HCT116 (cell line): ENCODE data around the gene ARHGAP18. TPM values are rescaled to one million over a fixed set of nuclear protein-coding genes. Genes with fewer than 3 reads are reported as not detected.

ENCODE experiments used
- ATAC-seq: fragments of 200-7000 bp; cut with Tn5 transposase; 2 replicates; pipeline ENCODE4 v1.9.1; 2020; ENCODE audit warnings: mild to moderate bottlenecking, moderate library complexity
- BruUV-seq: library from RNA; stranded (reverse); fragments of 400-500 nt; replicated peaks from 2 replicates; lab custom pipeline; 2021; lab: Mats Ljungman, UMichigan
- CTCF ChIA-PET: fragments of 300-600 bp; sonication (Branson Sonifier 250); formaldehyde crosslinking; loops from one replicate; lab custom pipeline; 2021; ENCODE audit warnings: antibody characterized with exemption; lab: Charles Lee
- POLR2A ChIA-PET: fragments of 300-600, 350-600 bp; sonication (Branson Sonifier 250); formaldehyde crosslinking; loops from one replicate; lab custom pipeline; 2021; ENCODE audit warnings: antibody characterized with exemption; lab: Charles Lee
- RAD21 ChIA-PET, 2 experiments: fragments of 300-600 bp; sonication (Branson Sonifier 250); formaldehyde crosslinking; loops; one replicate each; lab custom pipeline; 2023; ENCODE audit warnings: low total read pairs in 2 of 2; ENCODE audit not compliant: uncharacterized antibody in 2 of 2, unreplicated experiment in 2 of 2, low non-redundant PET in 1 of 2; lab: Charles Lee
- DNase-seq: peaks from one replicate; pipeline ENCODE4 v3.0.0-alpha.2; 2010; ENCODE audit warnings: low read depth, low spot score
- H2AFZ ChIP-seq: fragments of 200-600 bp; shearing (Covaris generic), sonication (generic); 2 replicates; pipeline ENCODE4 v1.6.1; 2017; ENCODE audit warnings: low read depth, mixed run types, mixed read lengths, antibody characterized with exemption, low read length; ENCODE audit not compliant: poor library complexity, severe bottlenecking
- H3K27ac ChIP-seq: 2 replicates; pipeline ENCODE4 v1.5.1; 2012; ENCODE audit warnings: low read depth, low read length
- H3K27me3 ChIP-seq: fragments of 200-600 bp; sonication (generic); 2 replicates; pipeline ENCODE4 v1.6.1; 2016; ENCODE audit warnings: mixed run types, low read length, mixed read lengths; ENCODE audit not compliant: insufficient read depth
- H3K36me3 ChIP-seq, 2 experiments: fragments of 200-500 bp in 1 of 2; fragments of 200-600 bp in 1 of 2; sonication (Bioruptor generic) in 1 of 2; sonication (generic) in 1 of 2; 2 replicates each; pipeline versions ENCODE4 v1.5.1 to v1.6.1; 2014 to 2016; ENCODE audit warnings: low read length in 2 of 2, inconsistent platforms in 1 of 2, mixed read lengths in 1 of 2, mixed run types in 1 of 2; ENCODE audit not compliant: insufficient read depth in 2 of 2, control insufficient read depth in 1 of 2
- H3K4me1 ChIP-seq, 2 experiments: fragments of 200-600 bp in 1 of 2; sonication (generic) in 1 of 2; 2 replicates each; pipeline versions ENCODE4 v1.5.1 to v1.6.1; 2012 to 2017; ENCODE audit warnings: low read length in 2 of 2, inconsistent platforms in 1 of 2, mild to moderate bottlenecking in 1 of 2, mixed read lengths in 1 of 2, mixed run types in 1 of 2, moderate library complexity in 1 of 2; ENCODE audit not compliant: insufficient read depth in 2 of 2, control insufficient read depth in 1 of 2
- H3K4me2 ChIP-seq: fragments of 200-600 bp; sonication (generic); 2 replicates; pipeline ENCODE4 v1.6.1; 2017; ENCODE audit warnings: mixed run types, low read length, mixed read lengths
- H3K4me3 ChIP-seq, 2 experiments: fragments of 200-600 bp in 1 of 2; sonication (generic) in 1 of 2; replicated peaks in 1 of 2; 2 replicates each; pipeline ENCODE4 v1.5.1; 2011 to 2016; ENCODE audit warnings: low read length in 2 of 2, control low read depth in 1 of 2, low read depth in 1 of 2, mild to moderate bottlenecking in 1 of 2, mixed read lengths in 1 of 2, mixed run types in 1 of 2
- H3K79me2 ChIP-seq: fragments of 200-600 bp; sonication (generic); 2 replicates; pipeline ENCODE4 v1.6.1; 2017; ENCODE audit warnings: mild to moderate bottlenecking, mixed run types, low read length, moderate library complexity, mixed read lengths; ENCODE audit not compliant: insufficient read depth
- H3K9ac ChIP-seq: fragments of 200-600 bp; sonication (generic); 2 replicates; pipeline ENCODE4 v1.6.1; 2016; ENCODE audit warnings: low read length, mixed read lengths
- H3K9me2 ChIP-seq: fragments of 200-600 bp; sonication (generic), shearing (Covaris generic); 2 replicates; pipeline ENCODE4 v1.6.1; 2017; ENCODE audit warnings: mixed run types, mild to moderate bottlenecking, moderate library complexity; ENCODE audit not compliant: insufficient read depth
- H3K9me3 ChIP-seq, 2 experiments: fragments of 200-500 bp in 1 of 2; fragments of 200-600 bp in 1 of 2; sonication (Bioruptor generic) in 1 of 2; sonication (generic) in 1 of 2; 2 replicates each; pipeline ENCODE4 v1.6.1; 2014 to 2017; ENCODE audit warnings: low read length in 2 of 2, mixed read lengths in 2 of 2, inconsistent platforms in 1 of 2, low read depth in 1 of 2, mild to moderate bottlenecking in 1 of 2, mixed run types in 1 of 2, moderate library complexity in 1 of 2; ENCODE audit not compliant: control insufficient read depth in 1 of 2, insufficient read depth in 1 of 2
- H4K20me1 ChIP-seq: fragments of 200-600 bp; sonication (generic), shearing (Covaris generic); 2 replicates; pipeline ENCODE4 v1.6.1; 2017; ENCODE audit warnings: mixed run types, mild to moderate bottlenecking, moderate library complexity; ENCODE audit not compliant: insufficient read depth
- CBX3 ChIP-seq: IDR thresholded peaks from 2 replicates; pipeline ENCODE4 v1.6.1; 2012; ENCODE audit warnings: low read depth
- CEBPB ChIP-seq: IDR thresholded peaks from 2 replicates; pipeline ENCODE4 v1.6.1; 2012; ENCODE audit warnings: low read depth
- EGR1 ChIP-seq: IDR thresholded peaks from 2 replicates; pipeline ENCODE4 v1.6.1; 2012; ENCODE audit warnings: low read depth
- ELF1 ChIP-seq: IDR thresholded peaks from 2 replicates; pipeline ENCODE4 v1.6.1; 2012; ENCODE audit warnings: low read depth, borderline replicate concordance
- EZH2 ChIP-seq: fragments of 200-600 bp; sonication (generic); IDR thresholded peaks from 2 replicates; pipeline ENCODE4 v1.6.1; 2017; ENCODE audit warnings: antibody characterized with exemption, mixed run types
- EZH2phosphoT487 ChIP-seq: fragments of 200-600 bp; IDR thresholded peaks from 2 replicates; pipeline ENCODE4 v1.6.1; 2018; ENCODE audit warnings: antibody characterized with exemption, borderline replicate concordance
- JUND ChIP-seq: IDR thresholded peaks from 2 replicates; pipeline ENCODE4 v1.6.1; 2012
- POLR2A ChIP-seq: IDR thresholded peaks from 2 replicates; pipeline ENCODE4 v1.7.0; 2011; ENCODE audit warnings: borderline replicate concordance; ENCODE audit not compliant: insufficient read depth, insufficient read length; ENCODE audit errors: extremely low read depth
- POLR2AphosphoS5 ChIP-seq: IDR thresholded peaks from 2 replicates; pipeline ENCODE4 v1.6.1; 2011; ENCODE audit warnings: mild to moderate bottlenecking, low read depth, low read length, moderate library complexity
- RAD21 ChIP-seq: IDR thresholded peaks from 2 replicates; pipeline ENCODE4 v1.6.1; 2012; ENCODE audit warnings: low read depth, mild to moderate bottlenecking
- SIN3A ChIP-seq: IDR thresholded peaks from 2 replicates; pipeline ENCODE4 v1.6.1; 2012; ENCODE audit warnings: low read depth
- SP1 ChIP-seq: IDR thresholded peaks from 2 replicates; pipeline ENCODE4 v1.6.1; 2012; ENCODE audit warnings: low read depth
- SRF ChIP-seq: IDR thresholded peaks from 2 replicates; pipeline ENCODE4 v1.6.1; 2012; ENCODE audit warnings: low read depth
- TCF7L2 ChIP-seq: IDR thresholded peaks from 2 replicates; pipeline ENCODE4 v1.7.0; 2011; ENCODE audit warnings: borderline replicate concordance, inconsistent platforms; ENCODE audit not compliant: insufficient read depth, insufficient read length; ENCODE audit errors: extremely low read depth
- YY1 ChIP-seq: IDR thresholded peaks from 2 replicates; pipeline ENCODE4 v1.6.1; 2011; ENCODE audit warnings: low read length, low read depth, moderate library complexity, mild to moderate bottlenecking; ENCODE audit not compliant: insufficient replicate concordance; ENCODE audit errors: extremely low read depth
- ZFX ChIP-seq: fragments of 450-650 bp; IDR thresholded peaks from 2 replicates; pipeline ENCODE4 v1.6.1; 2017
- ZNF274 ChIP-seq: fragments of 200-500 bp; sonication (Bioruptor generic); IDR thresholded peaks from 2 replicates; pipeline ENCODE4 v1.6.1; 2014; ENCODE audit warnings: mild to moderate bottlenecking, low read depth, low read length, inconsistent platforms
- intact Hi-C: fragments of 100-400 bp; cut with micrococcal nuclease; formaldehyde crosslinking; loops from 2 replicates; pipeline ENCODE4 v1.10.0; 2022
- total RNA-seq: library from RNA; stranded (reverse); gene quantifications from one replicate; pipeline ENCODE4 v1.2.1, GENCODE V29; 2021; ENCODE audit not compliant: unreplicated experiment
- TF ChIP-seq, protein P1 (sequence below), 3 experiments: fragments of 200-600 bp in 1 of 3; sonication (generic) in 1 of 3; IDR thresholded peaks in 2 of 3; conservative IDR thresholded peaks in 1 of 3; 2 replicates each; pipeline ENCODE4 v1.5.1; 2012 to 2017; ENCODE audit warnings: low read depth in 2 of 3, low read length in 2 of 3, antibody characterized with exemption in 1 of 3, borderline replicate concordance in 1 of 3, control low read depth in 1 of 3, mild to moderate bottlenecking in 1 of 3, mixed read lengths in 1 of 3, mixed run types in 1 of 3, moderate library complexity in 1 of 3; ENCODE audit not compliant: insufficient read depth in 1 of 3
- TF ChIP-seq, protein P2 (sequence below): IDR thresholded peaks from 2 replicates; pipeline ENCODE4 v1.6.1; 2012
- TF ChIP-seq, protein P3 (sequence below): IDR thresholded peaks from 2 replicates; pipeline ENCODE4 v1.6.1; 2012

Gene ARHGAP18
- total RNA-seq, 1 experiment from 2014 or later: 70.3 TPM

DNA sequence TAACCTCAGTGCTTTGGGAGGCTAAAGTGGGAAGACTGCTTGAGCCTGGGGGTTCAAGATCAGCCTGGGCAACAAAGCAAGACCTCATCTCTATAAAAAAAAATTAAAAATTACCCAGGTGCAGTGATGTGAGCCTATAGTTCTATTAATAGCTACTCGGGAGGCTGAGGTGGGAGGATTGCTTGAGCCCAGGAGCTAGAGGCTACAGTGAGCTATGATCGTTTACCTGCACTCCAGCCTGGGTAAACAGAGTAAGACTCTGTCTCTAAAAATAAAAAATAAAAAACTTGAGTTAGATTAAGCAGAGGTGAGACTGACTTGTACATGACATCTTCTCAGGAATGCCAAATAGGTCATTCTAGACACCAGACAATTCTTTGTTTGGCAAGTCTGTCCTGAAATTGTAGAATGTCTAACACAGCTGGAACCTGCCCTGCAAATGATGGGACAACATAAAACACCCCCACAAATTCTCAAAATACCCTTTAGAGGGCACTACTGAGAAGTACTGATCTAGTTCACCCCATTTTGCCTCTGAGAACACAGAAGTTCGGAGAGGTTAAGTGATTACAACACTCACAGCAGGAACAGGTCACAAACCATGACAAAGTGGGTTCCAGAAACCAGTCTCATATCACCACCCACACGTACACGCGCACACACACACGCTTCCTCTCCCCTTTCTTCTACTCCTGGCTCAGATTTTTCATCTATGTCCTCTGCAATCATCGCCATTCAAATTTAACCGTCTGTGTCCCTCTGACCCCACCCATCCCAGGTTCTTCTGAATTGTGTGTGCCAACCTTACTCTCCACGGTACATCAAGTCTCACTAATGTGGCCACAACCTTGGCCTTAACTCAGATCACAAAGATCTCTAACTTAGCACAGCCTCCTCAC is 38.3 kb downstream of the ARHGAP18 start:
- intact Hi-C loops: loop anchor here (1.0 to 2.0 kb wide), 2 partner anchors 59 to 77 kb away; no protein-coding TSS in a partner anchor
- TF ChIP-seq POLR2A (no peak), ZFX (no peak), CBX3 (0 out of 2 replicates have a peak, but pooled peaks have one; percentile 19), EZH2 (no peak), SP1 (no peak), TCF7L2 (no peak), EZH2phosphoT487 (no peak), YY1 (no peak), RAD21 (peak; percentile 53), EGR1 (peak; percentile 72), JUND (no peak), SRF (no peak), POLR2AphosphoS5 (peak; percentile 49), ZNF274 (no peak), CEBPB (peak; percentile 40; the same call in 1 of the 2 replicates), ELF1 (no peak), SIN3A (no peak)
- TF ChIP-seq, protein P1, sequence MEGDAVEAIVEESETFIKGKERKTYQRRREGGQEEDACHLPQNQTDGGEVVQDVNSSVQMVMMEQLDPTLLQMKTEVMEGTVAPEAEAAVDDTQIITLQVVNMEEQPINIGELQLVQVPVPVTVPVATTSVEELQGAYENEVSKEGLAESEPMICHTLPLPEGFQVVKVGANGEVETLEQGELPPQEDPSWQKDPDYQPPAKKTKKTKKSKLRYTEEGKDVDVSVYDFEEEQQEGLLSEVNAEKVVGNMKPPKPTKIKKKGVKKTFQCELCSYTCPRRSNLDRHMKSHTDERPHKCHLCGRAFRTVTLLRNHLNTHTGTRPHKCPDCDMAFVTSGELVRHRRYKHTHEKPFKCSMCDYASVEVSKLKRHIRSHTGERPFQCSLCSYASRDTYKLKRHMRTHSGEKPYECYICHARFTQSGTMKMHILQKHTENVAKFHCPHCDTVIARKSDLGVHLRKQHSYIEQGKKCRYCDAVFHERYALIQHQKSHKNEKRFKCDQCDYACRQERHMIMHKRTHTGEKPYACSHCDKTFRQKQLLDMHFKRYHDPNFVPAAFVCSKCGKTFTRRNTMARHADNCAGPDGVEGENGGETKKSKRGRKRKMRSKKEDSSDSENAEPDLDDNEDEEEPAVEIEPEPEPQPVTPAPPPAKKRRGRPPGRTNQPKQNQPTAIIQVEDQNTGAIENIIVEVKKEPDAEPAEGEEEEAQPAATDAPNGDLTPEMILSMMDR (IDR thresholded peaks at IDR 0.05 in 2 of 3, conservative IDR thresholded peaks at IDR 0.05 in 1 of 3; ENCODE audit: borderline replicate concordance in 1 of 3, insufficient read depth in 1 of 3, low read depth in 2 of 3, low read length in 2 of 3): peak; percentile 24 to 58 (median 49); a peak in 4 of 6 replicates
- TF ChIP-seq, protein P2, sequence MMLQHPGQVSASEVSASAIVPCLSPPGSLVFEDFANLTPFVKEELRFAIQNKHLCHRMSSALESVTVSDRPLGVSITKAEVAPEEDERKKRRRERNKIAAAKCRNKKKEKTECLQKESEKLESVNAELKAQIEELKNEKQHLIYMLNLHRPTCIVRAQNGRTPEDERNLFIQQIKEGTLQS: no peak
- TF ChIP-seq, protein P3, sequence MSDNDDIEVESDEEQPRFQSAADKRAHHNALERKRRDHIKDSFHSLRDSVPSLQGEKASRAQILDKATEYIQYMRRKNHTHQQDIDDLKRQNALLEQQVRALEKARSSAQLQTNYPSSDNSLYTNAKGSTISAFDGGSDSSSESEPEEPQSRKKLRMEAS: no peak
- Histone ChIP-seq H3K36me3 (no peaks in the 10 kb centered on the region), H3K27me3 (no peaks in the 10 kb centered on the region), H3K9me3 (no peaks in the 10 kb centered on the region), H4K20me1 (no peaks in the 10 kb centered on the region), H3K9me2 (no peaks in the 10 kb centered on the region), H3K79me2 (peaks cover 75% of the 10 kb centered on the region), H3K9ac (peak overlapping the region; percentile 66), H2AFZ (no peak overlapping the region), H3K4me2 (peak overlapping the region; percentile 77), H3K4me3 (peak overlapping the region in 1 of 2 experiments; percentile 42; a peak in 2 of 4 replicates), H3K27ac (peak overlapping the region; percentile 97), H3K4me1 (peaks cover 88 to 91% of the 10 kb centered on the region in 2 experiments)
- POLR2A ChIA-PET: interaction anchor here (0.7 to 1.8 kb wide), 7 partner anchors 10 to 78 kb away, joined by 3 to 7 read pairs (median 3); no protein-coding TSS in a partner anchor
- CTCF ChIA-PET: interaction anchor here (0.6 to 2.7 kb wide), 4 partner anchors 22 to 170 kb away, joined by 3 to 11 read pairs (median 4); no protein-coding TSS in a partner anchor
- BruUV-seq: no TSS peak
- DNase-seq (no peak), ATAC-seq (peak; percentile 67)
- RAD21 ChIA-PET: no interaction called here
